ENCODE data around the gene CDYL.

DNA sequence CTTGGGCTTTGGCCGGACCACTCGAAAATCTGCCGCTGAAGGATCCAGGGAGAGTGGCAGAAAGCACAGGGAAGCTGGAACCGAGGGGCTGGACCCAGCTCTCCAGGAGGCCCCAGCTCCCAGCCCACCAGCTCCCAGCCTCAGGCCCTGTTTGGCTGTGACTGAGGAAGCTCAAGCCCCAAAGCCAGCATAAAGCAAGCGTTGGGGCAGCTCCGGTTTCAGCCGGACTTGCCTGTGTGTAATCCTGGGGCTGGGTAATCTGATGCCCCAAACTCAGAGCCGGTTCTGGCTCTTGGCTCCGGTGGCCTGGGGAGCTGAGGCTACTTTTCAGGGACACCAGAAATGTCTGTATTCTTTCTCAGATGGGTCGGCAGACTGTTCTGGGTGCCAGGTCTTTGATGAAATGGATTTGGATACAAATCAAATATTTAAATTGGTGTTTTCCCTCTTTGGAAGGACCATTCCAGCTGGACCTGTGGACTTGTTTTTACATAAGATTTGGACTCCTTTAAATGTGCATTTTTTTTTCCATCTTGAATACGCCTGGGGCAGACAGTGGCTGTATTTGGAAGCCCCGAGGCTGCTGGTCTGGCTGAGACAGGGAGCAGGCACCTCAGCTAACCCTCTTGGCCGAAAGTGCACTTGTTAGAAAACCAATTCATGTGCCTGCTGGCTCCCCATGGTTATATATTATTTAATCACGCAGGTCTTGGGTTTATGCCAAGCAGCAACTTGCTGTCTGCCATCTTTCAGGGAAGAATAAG is 198.0 kb downstream of the CDYL start:
- TF ChIP-seq, protein P1, sequence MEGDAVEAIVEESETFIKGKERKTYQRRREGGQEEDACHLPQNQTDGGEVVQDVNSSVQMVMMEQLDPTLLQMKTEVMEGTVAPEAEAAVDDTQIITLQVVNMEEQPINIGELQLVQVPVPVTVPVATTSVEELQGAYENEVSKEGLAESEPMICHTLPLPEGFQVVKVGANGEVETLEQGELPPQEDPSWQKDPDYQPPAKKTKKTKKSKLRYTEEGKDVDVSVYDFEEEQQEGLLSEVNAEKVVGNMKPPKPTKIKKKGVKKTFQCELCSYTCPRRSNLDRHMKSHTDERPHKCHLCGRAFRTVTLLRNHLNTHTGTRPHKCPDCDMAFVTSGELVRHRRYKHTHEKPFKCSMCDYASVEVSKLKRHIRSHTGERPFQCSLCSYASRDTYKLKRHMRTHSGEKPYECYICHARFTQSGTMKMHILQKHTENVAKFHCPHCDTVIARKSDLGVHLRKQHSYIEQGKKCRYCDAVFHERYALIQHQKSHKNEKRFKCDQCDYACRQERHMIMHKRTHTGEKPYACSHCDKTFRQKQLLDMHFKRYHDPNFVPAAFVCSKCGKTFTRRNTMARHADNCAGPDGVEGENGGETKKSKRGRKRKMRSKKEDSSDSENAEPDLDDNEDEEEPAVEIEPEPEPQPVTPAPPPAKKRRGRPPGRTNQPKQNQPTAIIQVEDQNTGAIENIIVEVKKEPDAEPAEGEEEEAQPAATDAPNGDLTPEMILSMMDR (IDR thresholded peaks at IDR 0.05) = no peak
- no peak for TF ChIP-seq POLR2A (IDR thresholded peaks at IDR 0.05)

Data from lower leg skin (tissue), 3 donors.